Skeletal muscle satellite cell (primary cell): ENCODE data around the gene LAMA2.

Experiments used
- H3K27me3 ChIP-seq: 2 replicates; pipeline ENCODE4 v1.7.0; 2013; ENCODE audit warnings: low read length; ENCODE audit not compliant: control insufficient read depth, insufficient read depth
- H3K36me3 ChIP-seq: 2 replicates; pipeline ENCODE4 v1.7.0; 2013; ENCODE audit warnings: mild to moderate bottlenecking, control low read depth, low read length; ENCODE audit not compliant: insufficient read depth
- H3K4me1 ChIP-seq: 2 replicates; pipeline ENCODE4 v1.7.0; 2013; ENCODE audit warnings: low read length; ENCODE audit not compliant: control insufficient read depth, insufficient read depth
- H3K4me2 ChIP-seq: 2 replicates; pipeline ENCODE4 v1.7.0; 2013; ENCODE audit warnings: mild to moderate bottlenecking, low read length
- H3K4me3 ChIP-seq: 2 replicates; pipeline ENCODE4 v1.7.0; 2013; ENCODE audit warnings: low read length
- H3K9ac ChIP-seq: 2 replicates; pipeline ENCODE4 v1.7.0; 2013; ENCODE audit warnings: mild to moderate bottlenecking, low read depth, low read length, moderate library complexity
- H3K9me3 ChIP-seq: replicated peaks from 2 replicates; pipeline ENCODE4 v1.7.0; 2013; ENCODE audit warnings: mild to moderate bottlenecking, control low read depth, low read length

Gene LAMA2

GRCh38 chr6:129390900-129391299, 508.0 kb downstream of the LAMA2 start:
- no peak overlapping the region for H3K4me2 ChIP-seq
- H3K4me1 ChIP-seq = no peaks in the 10 kb centered on the region

GRCh38 chr6:129393654-129394053, 510.7 kb downstream of the LAMA2 start:
- no peaks in the 10 kb centered on the region for H3K4me1 ChIP-seq
- H3K4me3 ChIP-seq = no peak overlapping the region
- no peak overlapping the region for H3K4me2 ChIP-seq
- no peaks in the 10 kb centered on the region for H3K27me3 ChIP-seq
- peaks cover 7% of the 10 kb centered on the region for H3K36me3 ChIP-seq
- H3K9ac ChIP-seq = no peak overlapping the region
- no peaks in the 10 kb centered on the region for H3K9me3 ChIP-seq

More at GRCh38 chr6:129390900-129391299, 508.0 kb downstream of the LAMA2 start:
- no peaks in the 10 kb centered on the region for H3K9me3 ChIP-seq
- no peaks in the 10 kb centered on the region for H3K27me3 ChIP-seq
- no peak overlapping the region for H3K9ac ChIP-seq
- H3K36me3 ChIP-seq = peaks cover 7% of the 10 kb centered on the region
- no peak overlapping the region for H3K4me3 ChIP-seq

- H3K4me2 ChIP-seq = no peak overlapping the region
- H3K4me1 ChIP-seq = peaks cover 7% of the 10 kb centered on the region
- no peak overlapping the region for H3K9ac ChIP-seq
- H3K9me3 ChIP-seq = no peaks in the 10 kb centered on the region
- peaks cover 7% of the 10 kb centered on the region for H3K36me3 ChIP-seq
- H3K4me3 ChIP-seq = no peak overlapping the region
- H3K27me3 ChIP-seq = no peaks in the 10 kb centered on the region
Observed at GRCh38 chr6:129398764-129399163, 515.8 kb downstream of the LAMA2 start.

GRCh38 chr6:129402244-129402643, 519.3 kb downstream of the LAMA2 start:
- no peak overlapping the region for H3K4me2 ChIP-seq
- H3K4me3 ChIP-seq = no peak overlapping the region
- H3K9me3 ChIP-seq = no peaks in the 10 kb centered on the region
- H3K4me1 ChIP-seq = peaks cover 7% of the 10 kb centered on the region
- no peaks in the 10 kb centered on the region for H3K36me3 ChIP-seq
- H3K27me3 ChIP-seq = no peaks in the 10 kb centered on the region
- H3K9ac ChIP-seq = no peak overlapping the region

GRCh38 chr6:129411092-129411491, 528.2 kb downstream of the LAMA2 start:
- no peaks in the 10 kb centered on the region for H3K4me1 ChIP-seq
- H3K36me3 ChIP-seq = no peaks in the 10 kb centered on the region
- H3K9ac ChIP-seq = no peak overlapping the region
- H3K9me3 ChIP-seq = no peaks in the 10 kb centered on the region
- no peak overlapping the region for H3K4me2 ChIP-seq
- no peak overlapping the region for H3K4me3 ChIP-seq
- no peaks in the 10 kb centered on the region for H3K27me3 ChIP-seq

- H3K9ac ChIP-seq = no peak overlapping the region
- no peak overlapping the region for H3K4me3 ChIP-seq
- no peaks in the 10 kb centered on the region for H3K9me3 ChIP-seq
- no peaks in the 10 kb centered on the region for H3K27me3 ChIP-seq
- no peaks in the 10 kb centered on the region for H3K4me1 ChIP-seq
- H3K4me2 ChIP-seq = no peak overlapping the region
- no peaks in the 10 kb centered on the region for H3K36me3 ChIP-seq
Observed at GRCh38 chr6:129416337-129416990, 533.5 kb downstream of the LAMA2 start.

- Histone ChIP-seq H3K4me3 (no peak overlapping the region), H3K4me2 (no peak overlapping the region), H3K36me3 (no peaks in the 10 kb centered on the region), H3K9ac (no peak overlapping the region), H3K9me3 (no peaks in the 10 kb centered on the region), H3K4me1 (no peaks in the 10 kb centered on the region), H3K27me3 (no peaks in the 10 kb centered on the region)
Observed at GRCh38 chr6:129417416-129418086, 534.6 kb downstream of the LAMA2 start.

GRCh38 chr6:129419324-129419723, 536.4 kb downstream of the LAMA2 start:
- Histone ChIP-seq H3K36me3 (no peaks in the 10 kb centered on the region), H3K27me3 (no peaks in the 10 kb centered on the region), H3K9ac (no peak overlapping the region), H3K4me1 (no peaks in the 10 kb centered on the region), H3K4me2 (no peak overlapping the region), H3K4me3 (no peak overlapping the region), H3K9me3 (no peaks in the 10 kb centered on the region)

- Histone ChIP-seq H3K27me3 (no peaks in the 10 kb centered on the region), H3K4me1 (no peaks in the 10 kb centered on the region), H3K4me3 (no peak overlapping the region), H3K4me2 (no peak overlapping the region), H3K9me3 (no peaks in the 10 kb centered on the region), H3K9ac (no peak overlapping the region), H3K36me3 (no peaks in the 10 kb centered on the region)
Observed at GRCh38 chr6:129426343-129426742, 543.4 kb downstream of the LAMA2 start.

GRCh38 chr6:129429956-129430355, 547.0 kb downstream of the LAMA2 start:
- H3K9ac ChIP-seq = no peak overlapping the region
- no peak overlapping the region for H3K4me2 ChIP-seq
- H3K4me3 ChIP-seq = no peak overlapping the region
- no peaks in the 10 kb centered on the region for H3K36me3 ChIP-seq
- H3K4me1 ChIP-seq = no peaks in the 10 kb centered on the region
- no peaks in the 10 kb centered on the region for H3K9me3 ChIP-seq
- no peaks in the 10 kb centered on the region for H3K27me3 ChIP-seq

- H3K4me1 ChIP-seq = no peaks in the 10 kb centered on the region
- no peak overlapping the region for H3K4me2 ChIP-seq
- H3K9ac ChIP-seq = no peak overlapping the region
- H3K36me3 ChIP-seq = no peaks in the 10 kb centered on the region
- H3K27me3 ChIP-seq = no peaks in the 10 kb centered on the region
- no peak overlapping the region for H3K4me3 ChIP-seq
- no peaks in the 10 kb centered on the region for H3K9me3 ChIP-seq
Observed at GRCh38 chr6:129432738-129433137, 549.8 kb downstream of the LAMA2 start.

GRCh38 chr6:129434091-129434490, 551.2 kb downstream of the LAMA2 start:
- Histone ChIP-seq H3K27me3 (no peaks in the 10 kb centered on the region), H3K36me3 (no peaks in the 10 kb centered on the region), H3K9me3 (no peaks in the 10 kb centered on the region), H3K4me1 (no peaks in the 10 kb centered on the region), H3K4me2 (no peak overlapping the region), H3K9ac (no peak overlapping the region), H3K4me3 (no peak overlapping the region)
